HG02885 (cell line): ENCODE measurements around the gene PCBP4.

Source experiments
- ATAC-seq: cut with Tn5 transposase; IDR thresholded peaks from one replicate; pipeline ENCODE4 v1.9.1; 2021; ENCODE audit warnings: mild to moderate bottlenecking; ENCODE audit not compliant: unreplicated experiment, poor library complexity

The PCBP4 gene

GRCh38 chr3:51942603-51943450 lies 24.4 kb downstream of the PCBP4 start:
- ATAC-seq, result peak; percentile 30

GRCh38 chr3:51941798-51942602 lies 25.3 kb downstream of the PCBP4 start, which contains the start of the genes PARP3 and RRP9:
Gene PARP3 (plus strand): TSS chr3:51942363. CDS start chr3:51943356, 993 bp downstream.
Gene RRP9 (minus strand): TSS chr3:51941904. CDS start chr3:51941867, 37 bp downstream.
- ATAC-seq, result peak; percentile 91

- ATAC-seq, result no peak
These were observed 25.8 kb downstream of the PCBP4 start for GRCh38 chr3:51941463-51941797.

- ATAC-seq, result no peak
These were observed 26.4 kb downstream of the PCBP4 start for GRCh38 chr3:51940648-51941462.

- ATAC-seq, result no peak
These were observed 28.4 kb downstream of the PCBP4 start for GRCh38 chr3:51938780-51939425.

GRCh38 chr3:51937611-51938450 lies 29.4 kb downstream of the PCBP4 start:
- ATAC-seq, result no peak

GRCh38 chr3:51937014-51937413 lies 30.2 kb downstream of the PCBP4 start:
- ATAC-seq, result no peak

- ATAC-seq, result no peak
These were observed 31.1 kb downstream of the PCBP4 start for GRCh38 chr3:51935886-51936755.

- ATAC-seq, result no peak
These were observed 32.0 kb downstream of the PCBP4 start for GRCh38 chr3:51934991-51935885.

GRCh38 chr3:51934139-51934850 lies 33.0 kb downstream of the PCBP4 start:
- no peak for ATAC-seq

- ATAC-seq, result no peak
These were observed 33.6 kb downstream of the PCBP4 start for GRCh38 chr3:51933471-51934138.

GRCh38 chr3:51932471-51933370 lies 34.5 kb downstream of the PCBP4 start:
- ATAC-seq, result no peak

- ATAC-seq, result no peak
These were observed 35.5 kb downstream of the PCBP4 start for GRCh38 chr3:51931756-51932155.

GRCh38 chr3:51930439-51930838 lies 36.8 kb downstream of the PCBP4 start:
- no peak for ATAC-seq

- no peak for ATAC-seq
These were observed 37.7 kb downstream of the PCBP4 start for GRCh38 chr3:51929420-51930003.
